Effector memory CD8-positive, alpha-beta T cell (primary cell): ENCODE results near the gene ABLIM2.

ENCODE experiments used
- ATAC-seq: fragments of 150-1000 bp; cut with Tn5 transposase; replicated peaks from 2 replicates; pipeline ENCODE4 v1.10.0; 2021; ENCODE audit warnings: mild to moderate bottlenecking, moderate library complexity
- DNase-seq, 3 experiments: peaks; one replicate each; pipeline ENCODE4 v3.0.0; 2021
- H3K27ac Mint-ChIP-seq, 2 donors: one replicate each; pipeline ENCODE4 v1.8.0; 2022; ENCODE audit warnings: mild to moderate bottlenecking in 2 of 2, mixed read lengths in 2 of 2, moderate library complexity in 2 of 2
- H3K27me3 Mint-ChIP-seq, 2 donors: one replicate each; pipeline ENCODE4 v1.8.0; 2022; ENCODE audit warnings: mixed read lengths in 2 of 2
- H3K36me3 Mint-ChIP-seq: one replicate; pipeline ENCODE4 v1.8.0; 2022; ENCODE audit warnings: mild to moderate bottlenecking, moderate library complexity, mixed read lengths; ENCODE audit not compliant: insufficient read depth
- H3K4me1 Mint-ChIP-seq, 2 donors: one replicate each; pipeline ENCODE4 v1.8.0; 2022; ENCODE audit warnings: low read depth in 2 of 2, mixed read lengths in 2 of 2
- H3K4me3 Mint-ChIP-seq, 2 donors: one replicate each; pipeline ENCODE4 v1.8.0; 2022; ENCODE audit warnings: mild to moderate bottlenecking in 2 of 2, mixed read lengths in 2 of 2, moderate library complexity in 2 of 2
- H3K9me3 Mint-ChIP-seq, 2 donors: one replicate each; pipeline ENCODE4 v1.8.0; 2022; ENCODE audit warnings: mixed read lengths in 2 of 2

Gene ABLIM2

DNA sequence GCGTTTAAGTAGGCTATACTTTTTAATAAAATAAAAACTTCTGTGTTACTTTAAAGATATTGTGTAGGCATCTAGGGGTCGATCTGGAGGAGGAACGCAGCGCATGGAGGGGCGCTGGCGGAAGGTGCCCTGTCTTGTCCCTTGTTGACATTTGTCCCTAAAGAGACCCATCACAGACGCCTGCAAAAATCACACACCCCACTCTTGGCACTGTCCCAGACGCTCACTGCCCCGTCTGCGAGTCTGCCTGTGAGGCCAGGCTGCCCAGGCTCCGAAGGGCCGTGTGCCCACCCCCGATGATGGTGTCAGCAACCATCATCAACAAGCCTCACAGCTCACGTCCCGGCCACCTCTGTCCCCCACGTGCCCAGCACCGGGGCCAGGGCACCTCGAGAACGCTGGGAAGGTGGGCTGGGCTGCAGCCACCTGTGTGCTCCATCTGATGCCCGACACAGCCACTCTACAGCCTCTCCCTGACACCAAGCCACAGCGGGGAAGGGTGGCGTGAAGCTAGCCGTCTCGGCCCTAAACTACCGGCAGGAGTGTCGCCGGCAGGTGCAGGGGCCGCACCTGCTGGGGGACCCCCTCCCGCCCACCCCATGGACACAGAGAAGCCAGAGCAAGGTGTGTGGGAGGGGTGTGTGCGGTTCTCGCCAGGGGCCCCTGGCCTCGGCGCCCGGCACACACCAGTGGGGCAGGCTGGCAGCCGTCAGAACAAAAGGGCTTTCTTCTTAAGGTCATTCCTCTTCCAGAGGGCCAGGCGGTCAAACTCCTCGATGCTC is 192.1 kb downstream of the ABLIM2 start:
- Mint-ChIP-seq H3K4me1 (peaks cover 55 to 68% of the 10 kb centered on the region in 2 donors), H3K9me3 (no peaks in the 10 kb centered on the region), H3K36me3 (peaks cover 32% of the 10 kb centered on the region), H3K27ac (peak overlapping the region; percentile 98 to 99), H3K4me3 (peak overlapping the region in 1 of 2 donors; percentile 42), H3K27me3 (no peaks in the 10 kb centered on the region)
- DNase-seq (no peak), ATAC-seq (no peak)

DNA sequence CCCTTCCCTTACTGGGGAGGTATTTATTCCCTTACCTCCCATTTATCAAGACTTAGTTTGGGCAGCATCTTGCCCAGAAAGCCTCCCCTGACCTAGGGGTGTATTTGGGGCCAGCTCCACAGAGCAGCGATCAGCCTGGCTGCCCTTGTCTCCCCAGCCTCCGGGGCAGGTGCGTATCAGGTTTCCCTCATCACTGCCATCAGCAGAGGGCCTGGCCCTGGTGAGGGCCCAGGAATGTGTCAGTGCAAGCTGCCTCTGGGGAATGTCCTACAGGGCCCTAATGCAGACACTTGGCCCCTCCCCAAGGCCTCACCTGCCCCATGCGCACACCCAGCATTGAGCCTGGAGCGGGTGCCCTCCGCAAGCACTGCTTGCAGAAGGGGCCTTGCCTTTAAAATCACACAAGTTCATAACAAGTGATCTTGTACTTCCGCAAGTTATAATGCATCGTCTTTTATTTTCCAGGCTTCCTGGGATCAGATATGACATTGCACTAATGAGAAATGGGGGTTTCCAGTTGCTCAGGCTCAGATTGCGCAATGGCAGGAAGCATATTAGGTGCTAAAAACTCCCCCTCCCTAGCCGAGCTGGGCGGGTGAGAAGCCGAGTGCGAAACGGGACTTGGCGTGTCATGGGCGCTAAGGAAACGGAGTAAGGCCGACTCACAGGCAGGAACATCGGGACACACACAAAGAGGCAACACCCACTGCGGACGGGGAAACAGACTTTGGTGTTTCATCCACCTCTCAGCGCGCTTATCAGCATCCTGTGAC is 193.5 kb downstream of the ABLIM2 start:
- Mint-ChIP-seq H3K36me3 (peaks cover 22% of the 10 kb centered on the region), H3K27me3 (no peaks in the 10 kb centered on the region)

DNA sequence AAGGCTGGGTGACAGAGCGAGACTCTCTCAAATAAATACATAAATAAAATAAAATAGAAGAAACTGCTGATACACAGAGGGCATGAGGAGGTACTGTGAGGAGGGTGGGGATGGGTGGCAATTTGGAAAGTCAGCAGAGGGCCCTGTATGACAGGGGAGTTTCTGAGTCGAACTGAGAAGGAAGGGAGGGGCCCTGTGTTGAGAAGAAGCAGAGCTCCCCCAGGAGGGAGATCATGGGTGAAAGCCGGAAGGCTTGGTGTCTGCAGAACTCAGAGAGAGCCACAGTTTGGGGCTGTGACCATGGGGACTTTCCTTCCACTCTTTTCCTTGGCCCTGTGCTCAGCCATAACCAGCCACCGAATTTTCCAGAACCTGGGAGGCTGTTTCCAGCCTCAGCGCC is 194.2 kb downstream of the ABLIM2 start:
- peak overlapping the region; percentile 64 to 66 for H3K4me3 Mint-ChIP-seq
- no peaks in the 10 kb centered on the region for H3K27me3 Mint-ChIP-seq
- peak overlapping the region; percentile 87 to 97 for H3K27ac Mint-ChIP-seq
- peaks cover 50 to 56% of the 10 kb centered on the region in 2 donors for H3K4me1 Mint-ChIP-seq
- no peaks in the 10 kb centered on the region for H3K9me3 Mint-ChIP-seq
- ATAC-seq = peak; percentile 56
- peak in 2 of 3 experiments; percentile 23 to 34 for DNase-seq
- peaks cover 16% of the 10 kb centered on the region for H3K36me3 Mint-ChIP-seq

More for the DNA sequence above, 193.5 kb downstream of the ABLIM2 start:
- Mint-ChIP-seq H3K4me3 (peak overlapping the region; percentile 64 to 66), H3K27ac (peak overlapping the region; percentile 87 to 97), H3K4me1 (peaks cover 56 to 62% of the 10 kb centered on the region in 2 donors), H3K9me3 (no peaks in the 10 kb centered on the region)
- peak; percentile 51 for ATAC-seq
- DNase-seq = peak; percentile 50 to 67 (median 52)

DNA sequence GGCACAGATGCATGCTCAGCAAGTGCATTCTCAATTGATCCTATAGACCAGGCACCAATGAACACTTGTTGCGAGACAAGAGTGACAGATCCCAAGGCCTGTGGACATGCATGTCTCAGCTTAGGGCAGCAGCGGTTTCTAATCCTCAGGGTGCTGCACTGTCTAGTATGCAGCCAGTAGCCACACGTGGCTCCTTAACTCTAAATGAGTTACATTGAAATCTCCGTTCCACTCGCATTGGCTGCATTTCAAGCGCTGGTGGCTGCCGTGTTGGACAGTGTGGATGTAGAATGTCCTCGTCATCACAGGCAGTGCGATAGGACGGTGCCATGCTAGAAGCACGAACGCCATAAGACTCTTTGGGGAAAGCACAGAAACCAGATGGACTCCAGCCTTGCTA is 194.9 kb downstream of the ABLIM2 start:
- H3K9me3 Mint-ChIP-seq = no peaks in the 10 kb centered on the region
- peak overlapping the region; percentile 87 to 97 for H3K27ac Mint-ChIP-seq

DNA sequence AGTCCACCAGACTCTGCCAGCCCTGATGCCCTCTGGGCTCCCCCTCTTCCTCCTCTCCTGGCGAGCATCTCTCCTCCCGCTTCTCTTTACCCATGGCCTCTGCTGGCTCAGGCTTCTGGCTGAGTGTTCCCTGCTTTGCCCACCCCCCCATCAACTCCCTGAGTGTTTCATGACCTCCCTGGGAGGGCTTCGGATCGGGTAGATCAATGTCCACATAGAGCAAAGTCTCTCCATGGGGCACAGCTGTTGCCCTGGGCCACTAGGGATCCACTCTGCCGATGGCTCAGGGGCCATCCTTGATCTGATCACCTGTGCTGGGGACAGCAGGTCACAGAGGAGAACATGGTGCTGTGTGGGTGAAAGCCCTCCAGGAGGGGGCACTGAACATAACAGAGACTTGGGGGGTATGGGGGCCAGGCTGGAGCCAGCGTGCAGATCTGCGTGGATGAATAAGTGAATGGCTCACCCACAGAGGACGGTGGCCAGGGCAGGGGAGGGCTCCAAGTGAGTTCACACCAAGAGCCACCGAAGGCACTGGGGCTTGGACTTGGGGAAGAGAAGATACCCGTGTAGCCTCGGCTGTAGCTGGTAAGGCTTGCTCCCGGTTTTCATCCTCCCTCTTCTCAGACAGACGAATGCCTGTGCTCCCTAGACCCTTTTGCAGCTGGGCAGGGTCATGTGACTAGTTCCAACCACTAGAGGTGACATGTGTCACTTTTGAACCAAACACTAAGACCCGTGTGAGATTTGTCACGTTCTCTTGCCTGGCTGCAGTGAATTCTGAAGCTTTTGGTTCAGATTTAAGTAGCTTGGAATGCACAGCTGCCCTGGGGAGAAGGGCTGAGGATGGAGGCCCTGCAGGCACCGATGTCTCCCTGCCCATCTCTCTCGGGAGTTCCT is 195.8 kb downstream of the ABLIM2 start:
- H3K27me3 Mint-ChIP-seq = no peaks in the 10 kb centered on the region
- no peak for DNase-seq
- H3K27ac Mint-ChIP-seq = no peak overlapping the region
- no peaks in the 10 kb centered on the region for H3K9me3 Mint-ChIP-seq
- peaks cover 42 to 43% of the 10 kb centered on the region in 2 donors for H3K4me1 Mint-ChIP-seq
- H3K4me3 Mint-ChIP-seq = no peak overlapping the region
- peaks cover 7% of the 10 kb centered on the region for H3K36me3 Mint-ChIP-seq
- ATAC-seq = no peak

More for the DNA sequence above, 194.9 kb downstream of the ABLIM2 start:
- Mint-ChIP-seq H3K36me3 (peaks cover 9% of the 10 kb centered on the region), H3K27me3 (no peaks in the 10 kb centered on the region), H3K4me3 (peak overlapping the region in 1 of 2 donors; percentile 29), H3K4me1 (peaks cover 46 to 51% of the 10 kb centered on the region in 2 donors)
- ATAC-seq = no peak
- DNase-seq = no peak

DNA sequence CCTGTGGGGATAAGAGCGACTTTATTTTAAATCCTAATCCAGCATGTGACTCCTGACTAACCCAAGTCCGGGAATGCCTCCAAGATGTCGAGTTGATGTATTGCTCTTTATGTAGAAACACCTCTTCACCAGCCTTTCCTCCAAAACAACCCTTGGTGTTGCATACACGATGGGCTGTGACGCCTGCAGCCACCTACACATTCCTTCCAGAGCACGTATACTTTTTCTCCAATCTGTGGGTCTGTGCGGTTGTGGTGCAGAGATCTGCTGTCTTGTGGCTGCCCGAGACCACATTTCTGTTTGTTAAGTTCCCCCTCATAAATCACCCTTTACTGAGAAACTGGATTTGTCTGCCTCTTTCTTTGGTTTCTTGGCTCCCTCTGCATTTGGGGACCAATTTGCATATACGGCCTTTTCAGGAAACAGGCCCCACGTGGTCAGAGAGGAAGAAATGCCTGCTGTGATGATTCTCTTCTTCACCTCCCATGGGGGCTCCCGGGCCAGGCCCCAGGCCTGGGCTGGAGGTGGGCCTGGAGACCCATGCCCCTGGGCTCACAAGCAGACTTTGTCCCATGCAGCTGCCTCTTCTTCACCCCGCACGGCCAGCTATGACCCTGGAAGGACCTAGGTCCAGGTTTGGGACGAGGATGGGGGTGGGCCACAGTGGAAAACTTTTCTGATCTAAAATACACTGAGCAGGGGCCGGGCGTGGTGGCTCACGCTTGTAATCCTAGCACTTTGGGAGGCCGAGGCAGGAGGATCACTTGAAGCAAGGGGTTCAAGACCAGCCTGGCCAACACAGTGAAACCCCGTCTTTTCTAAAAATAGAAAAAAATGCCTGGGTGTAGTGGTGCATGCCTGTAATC is 197.6 kb downstream of the ABLIM2 start:
- H3K27me3 Mint-ChIP-seq = no peaks in the 10 kb centered on the region
- H3K4me3 Mint-ChIP-seq = peak overlapping the region in 1 of 2 donors; percentile 49
- peaks cover 33 to 35% of the 10 kb centered on the region in 2 donors for H3K4me1 Mint-ChIP-seq
- DNase-seq (no peak), ATAC-seq (peak; percentile 47)
- no peaks in the 10 kb centered on the region for H3K9me3 Mint-ChIP-seq
- peak overlapping the region; percentile 44 to 52 for H3K27ac Mint-ChIP-seq
- peaks cover 7% of the 10 kb centered on the region for H3K36me3 Mint-ChIP-seq

DNA sequence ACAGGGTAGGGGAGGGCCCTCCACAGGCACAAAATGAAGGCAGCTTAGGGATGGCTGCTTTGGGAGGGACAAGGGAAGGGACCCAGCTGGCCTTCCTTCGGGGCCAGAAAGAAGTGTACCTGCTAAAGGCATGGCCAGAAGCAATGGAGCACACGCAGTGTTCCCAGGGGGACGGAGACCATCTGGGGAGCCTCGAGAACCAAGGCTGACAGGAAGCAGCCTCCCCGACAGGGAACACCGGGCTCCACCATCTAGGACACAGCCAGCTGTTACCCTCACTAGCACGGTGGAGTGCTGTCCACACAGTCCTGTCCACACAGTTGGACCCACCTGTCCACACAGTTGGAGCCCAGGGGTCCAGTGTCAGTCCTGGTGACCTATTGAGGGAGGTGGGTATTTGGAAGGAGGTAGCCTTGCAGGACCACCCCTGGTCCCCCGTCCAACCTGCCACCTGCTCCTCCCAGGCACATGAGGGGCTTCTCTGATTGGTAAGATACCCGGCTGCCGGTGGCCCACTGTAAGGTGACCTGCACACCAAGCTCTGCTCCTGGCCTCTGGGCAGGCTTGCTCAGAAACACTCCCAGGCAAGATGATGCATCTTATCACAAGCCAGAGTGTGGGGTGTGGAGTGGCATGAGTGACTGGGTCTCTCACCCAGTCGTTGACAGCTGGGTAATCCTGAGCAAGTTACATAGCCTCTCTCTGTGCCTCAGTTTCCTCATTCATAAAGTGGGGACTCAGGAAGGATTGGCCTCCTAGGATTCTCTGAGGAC is 198.4 kb downstream of the ABLIM2 start:
- peak overlapping the region in 1 of 2 donors; percentile 49 for H3K4me3 Mint-ChIP-seq
- H3K27ac Mint-ChIP-seq = peak overlapping the region; percentile 44 to 52
- no peaks in the 10 kb centered on the region for H3K27me3 Mint-ChIP-seq
- no peak for ATAC-seq
- H3K9me3 Mint-ChIP-seq = no peaks in the 10 kb centered on the region
- H3K4me1 Mint-ChIP-seq = peaks cover 24 to 28% of the 10 kb centered on the region in 2 donors
- peaks cover 7% of the 10 kb centered on the region for H3K36me3 Mint-ChIP-seq
- DNase-seq = no peak

DNA sequence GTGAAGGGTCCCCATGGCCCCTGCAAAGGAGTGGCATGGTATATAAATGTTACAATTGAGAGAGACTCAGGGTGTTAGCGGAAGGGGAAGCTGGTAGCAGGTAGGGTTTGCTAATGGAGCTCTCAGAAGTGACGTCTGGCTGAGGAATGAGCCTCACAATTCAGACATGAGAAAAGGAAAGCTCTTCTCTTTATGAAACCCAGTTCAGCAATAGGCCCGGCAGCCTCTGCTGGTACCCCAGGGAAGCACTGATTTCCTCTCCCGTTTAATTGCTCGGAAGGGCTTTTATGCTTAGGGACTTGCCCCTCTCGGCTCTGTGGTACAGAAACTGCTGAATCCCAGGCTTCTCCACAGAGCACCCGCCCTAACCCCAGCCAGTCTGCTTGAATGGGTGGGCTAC is 199.5 kb downstream of the ABLIM2 start:
- DNase-seq = no peak
- Mint-ChIP-seq H3K27me3 (no peaks in the 10 kb centered on the region), H3K4me3 (no peak overlapping the region), H3K4me1 (peaks cover 14 to 18% of the 10 kb centered on the region in 2 donors), H3K27ac (no peak overlapping the region), H3K9me3 (no peaks in the 10 kb centered on the region), H3K36me3 (peaks cover under 1% of the 10 kb centered on the region)
- ATAC-seq = no peak

DNA sequence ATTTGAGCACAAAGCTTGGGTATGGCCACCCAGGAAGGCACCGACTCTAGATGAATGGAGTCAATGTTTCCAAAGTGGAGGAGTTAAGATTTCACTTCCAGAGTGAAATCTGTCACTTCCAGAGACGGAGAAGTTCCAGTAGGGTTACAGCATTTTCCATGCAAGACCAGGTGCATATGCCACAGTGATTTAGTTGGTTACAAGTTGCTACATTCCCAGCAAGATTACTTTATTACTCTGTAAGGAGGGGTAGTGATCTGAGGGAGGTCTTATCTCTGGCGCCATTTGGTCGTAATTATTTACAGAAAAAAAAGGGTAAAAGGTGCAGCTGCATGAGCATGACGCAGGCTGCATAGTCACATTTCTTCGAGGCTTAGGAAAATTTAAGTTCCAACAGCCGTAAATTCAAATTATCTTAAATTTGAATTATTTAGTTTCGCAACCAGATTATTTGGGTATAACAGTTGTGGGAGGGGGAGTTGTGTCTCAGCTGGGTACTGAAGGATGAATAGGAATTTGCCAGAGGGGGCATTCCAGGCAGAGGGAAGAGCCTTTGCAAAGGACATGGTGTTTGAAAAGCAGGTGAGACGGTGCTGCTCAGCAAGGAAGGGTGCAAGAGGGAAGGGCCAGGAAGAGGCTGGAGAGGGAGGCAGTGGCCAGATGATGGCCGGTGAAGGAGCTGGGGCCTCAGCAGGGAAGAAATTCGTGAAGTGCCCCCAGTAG is 201.5 kb downstream of the ABLIM2 start:
- Mint-ChIP-seq H3K4me1 (peaks cover 8 to 9% of the 10 kb centered on the region in 2 donors), H3K27me3 (peaks cover 0 to 6% of the 10 kb centered on the region in 2 donors), H3K9me3 (no peaks in the 10 kb centered on the region), H3K4me3 (no peak overlapping the region), H3K27ac (no peak overlapping the region), H3K36me3 (no peaks in the 10 kb centered on the region)
- DNase-seq (no peak), ATAC-seq (no peak)

DNA sequence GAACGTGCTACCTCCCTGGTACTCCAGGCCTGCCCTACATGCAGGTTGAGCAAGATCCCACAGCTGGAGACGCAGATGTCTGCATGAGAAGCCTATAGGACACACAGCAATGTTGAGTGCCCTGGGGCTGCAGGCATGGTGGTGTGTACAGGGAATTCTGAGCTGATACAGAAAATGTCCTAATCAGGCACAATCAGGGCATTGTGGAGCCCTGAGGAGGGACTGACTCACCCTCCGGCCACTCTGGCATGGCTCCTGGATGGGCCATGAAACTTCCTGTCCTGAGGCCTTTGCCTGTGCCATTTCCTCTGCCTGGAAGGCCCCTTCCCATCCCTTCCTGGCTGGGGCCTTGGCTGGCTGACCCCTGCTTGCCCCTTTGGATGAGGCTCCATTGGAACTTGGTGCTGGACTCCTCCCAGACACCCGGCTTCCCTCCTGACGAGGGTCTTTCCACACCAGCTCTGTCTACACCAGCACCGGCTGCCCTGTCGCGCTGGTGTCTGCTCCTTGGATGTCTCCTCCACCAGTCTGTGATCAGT is 202.3 kb downstream of the ABLIM2 start:
- no peaks in the 10 kb centered on the region for H3K36me3 Mint-ChIP-seq
- H3K4me3 Mint-ChIP-seq = no peak overlapping the region
- H3K9me3 Mint-ChIP-seq = no peaks in the 10 kb centered on the region
- H3K27ac Mint-ChIP-seq = no peak overlapping the region
- DNase-seq (no peak), ATAC-seq (no peak)
- peaks cover 0 to 11% of the 10 kb centered on the region in 2 donors for H3K27me3 Mint-ChIP-seq
- peaks cover 8% of the 10 kb centered on the region in 2 donors for H3K4me1 Mint-ChIP-seq

DNA sequence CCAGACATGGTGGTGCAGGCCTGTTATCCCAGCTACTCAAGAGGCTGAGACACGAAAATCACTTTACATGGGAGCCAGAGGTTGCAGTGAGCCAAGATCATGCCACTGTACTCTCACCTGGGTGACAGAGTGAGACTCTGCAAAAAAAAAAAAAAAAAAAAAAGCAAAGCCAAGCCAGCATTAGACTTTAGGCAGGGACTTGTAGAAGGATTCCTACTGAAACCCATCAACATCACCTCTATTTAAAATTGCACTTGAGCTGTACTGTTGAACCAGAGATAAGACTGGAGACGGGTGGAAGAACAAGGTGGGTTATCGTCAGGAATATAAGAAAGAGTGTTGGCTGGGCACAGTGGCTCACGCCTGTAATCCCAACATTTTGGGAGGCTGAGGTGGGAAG is 203.2 kb downstream of the ABLIM2 start:
- no peaks in the 10 kb centered on the region for H3K9me3 Mint-ChIP-seq
- peaks cover 0 to 17% of the 10 kb centered on the region in 2 donors for H3K27me3 Mint-ChIP-seq
- no peak overlapping the region for H3K27ac Mint-ChIP-seq
- ATAC-seq (no peak), DNase-seq (no peak)
- H3K36me3 Mint-ChIP-seq = no peaks in the 10 kb centered on the region
- H3K4me1 Mint-ChIP-seq = peaks cover 0 to under 1% of the 10 kb centered on the region in 2 donors
- no peak overlapping the region for H3K4me3 Mint-ChIP-seq
